Liver (tissue), 10 donors: ENCODE measurements around the gene KDM4C. TPM values are rescaled to one million over a fixed set of nuclear protein-coding genes. Genes with fewer than 3 reads are reported as not detected.

Source experiments
- DNase-seq: peaks from one replicate; pipeline ENCODE4 v3.0.0-alpha.2; 2017; ENCODE audit warnings: low spot score
- H3K27ac ChIP-seq, 2 donors: one replicate each; pipeline ENCODE4 v1.7.0; 2013; ENCODE audit warnings: inconsistent platforms in 2 of 2, low read length in 2 of 2, control low read depth in 1 of 2, low read depth in 1 of 2, mild to moderate bottlenecking in 1 of 2
- H3K27me3 ChIP-seq, 4 donors: one replicate each; pipeline versions ENCODE4 v1.6.1 to v1.7.0; 2013; ENCODE audit warnings: low read length in 3 of 4, inconsistent platforms in 1 of 4, mild to moderate bottlenecking in 1 of 4, moderate library complexity in 1 of 4; ENCODE audit not compliant: control insufficient read depth in 4 of 4, insufficient read depth in 4 of 4
- H3K36me3 ChIP-seq, 4 donors: one replicate each; pipeline versions ENCODE4 v1.6.1 to v1.7.0; 2013; ENCODE audit warnings: low read length in 3 of 4, mild to moderate bottlenecking in 3 of 4, low read depth in 1 of 4, moderate library complexity in 1 of 4; ENCODE audit not compliant: control insufficient read depth in 4 of 4, insufficient read depth in 3 of 4
- H3K4me1 ChIP-seq, 4 donors: one replicate each; pipeline versions ENCODE4 v1.6.1 to v1.7.0; 2013; ENCODE audit warnings: low read length in 3 of 4, mild to moderate bottlenecking in 3 of 4, moderate library complexity in 1 of 4; ENCODE audit not compliant: control insufficient read depth in 4 of 4, insufficient read depth in 4 of 4
- H3K4me3 ChIP-seq, 3 donors: one replicate each; pipeline versions ENCODE4 v1.6.1 to v1.7.0; 2013; ENCODE audit warnings: low read length in 3 of 3, control low read depth in 1 of 3, low read depth in 1 of 3, mild to moderate bottlenecking in 1 of 3
- H3K9ac ChIP-seq, 2 donors: one replicate each; pipeline ENCODE4 v1.7.0; 2013; ENCODE audit warnings: low read length in 2 of 2, mild to moderate bottlenecking in 2 of 2, moderate library complexity in 2 of 2, control low read depth in 1 of 2, low read depth in 1 of 2
- H3K9me3 ChIP-seq, 4 donors: one replicate each; pipeline versions ENCODE4 v1.6.1 to v1.7.0; 2013; ENCODE audit warnings: low read length in 3 of 4; ENCODE audit not compliant: control insufficient read depth in 4 of 4
- EGR1 ChIP-seq, 2 donors: IDR thresholded peaks; 2 replicates each; pipeline ENCODE4 v1.6.1; 2016 to 2018; ENCODE audit warnings: antibody characterized with exemption in 2 of 2, low read depth in 2 of 2
- HNF4G ChIP-seq: IDR thresholded peaks from 2 replicates; pipeline ENCODE4 v1.6.1; 2016; ENCODE audit warnings: antibody characterized with exemption
- RAD21 ChIP-seq, 2 donors: IDR thresholded peaks; 2 replicates each; pipeline ENCODE4 v1.6.1; 2016; ENCODE audit warnings: antibody characterized with exemption in 2 of 2, mild to moderate bottlenecking in 2 of 2
- RXRA ChIP-seq, 2 donors: IDR thresholded peaks; 2 replicates each; pipeline ENCODE4 v1.6.1; 2017 to 2018; ENCODE audit warnings: antibody characterized with exemption in 2 of 2, mild to moderate bottlenecking in 1 of 2
- WGBS: extraction: QIAGEN DNeasy Blood & Tissue Kit; methylation state at CpG from one replicate; pipeline ENCODE4 v1.1.7; 2013; 5-methylcytosine and 5-hydroxymethylcytosine counted together
- polyA plus RNA-seq, 2 donors: library from polyadenylated mRNA; stranded (reverse) in 1 of 2; unstranded in 1 of 2; fragments of 200-250 nt in 1 of 2; fragments of >200 nt in 1 of 2; fragmentation: Nextera tagmentation in 1 of 2; extraction: Ambion mirVana in 1 of 2; gene quantifications; one replicate each; pipeline versions ENCODE4 v1.2.1 to v1.2.3, GENCODE V29; 2013 to 2015
- small RNA-seq: library from RNA; depleted of rRNA; stranded (forward); fragments of <200 nt; gene quantifications from one replicate; pipeline ENCODE3, GENCODE V24; 2014
- total RNA-seq, 2 donors: library from RNA; depleted of rRNA; stranded (reverse); fragments of >200 nt; gene quantifications; one replicate each; pipeline ENCODE4 v1.2.3, GENCODE V29; 2014
- TF ChIP-seq, protein P1 (sequence below): IDR thresholded peaks from 2 replicates; pipeline ENCODE4 v1.6.1; 2016; ENCODE audit warnings: antibody characterized with exemption
- donor health status: healthy.
- donor health status: healthy.
- donor health status: healthy.
- donor health status: healthy.
- donor health status: healthy.

Gene KDM4C
- total and polyA plus RNA-seq, 4 donors: 4.3 to 40.2 (median 24.0) TPM

GRCh38 chr9:7223981-7224380, 466.2 kb downstream of the KDM4C start:
- Histone ChIP-seq H3K36me3 (no peaks in the 10 kb centered on the region), H3K9me3 (no peaks in the 10 kb centered on the region), H3K9ac (no peak overlapping the region), H3K27me3 (no peaks in the 10 kb centered on the region), H3K4me3 (no peak overlapping the region), H3K27ac (no peak overlapping the region), H3K4me1 (no peaks in the 10 kb centered on the region)
- TF ChIP-seq EGR1 (IDR thresholded peaks at IDR 0.05; ENCODE audit: low read depth in 2 of 2) (no peak), HNF4G (no peak), RXRA (IDR thresholded peaks at IDR 0.05) (no peak), RAD21 (IDR thresholded peaks at IDR 0.05) (no peak)
- TF ChIP-seq, protein P1, sequence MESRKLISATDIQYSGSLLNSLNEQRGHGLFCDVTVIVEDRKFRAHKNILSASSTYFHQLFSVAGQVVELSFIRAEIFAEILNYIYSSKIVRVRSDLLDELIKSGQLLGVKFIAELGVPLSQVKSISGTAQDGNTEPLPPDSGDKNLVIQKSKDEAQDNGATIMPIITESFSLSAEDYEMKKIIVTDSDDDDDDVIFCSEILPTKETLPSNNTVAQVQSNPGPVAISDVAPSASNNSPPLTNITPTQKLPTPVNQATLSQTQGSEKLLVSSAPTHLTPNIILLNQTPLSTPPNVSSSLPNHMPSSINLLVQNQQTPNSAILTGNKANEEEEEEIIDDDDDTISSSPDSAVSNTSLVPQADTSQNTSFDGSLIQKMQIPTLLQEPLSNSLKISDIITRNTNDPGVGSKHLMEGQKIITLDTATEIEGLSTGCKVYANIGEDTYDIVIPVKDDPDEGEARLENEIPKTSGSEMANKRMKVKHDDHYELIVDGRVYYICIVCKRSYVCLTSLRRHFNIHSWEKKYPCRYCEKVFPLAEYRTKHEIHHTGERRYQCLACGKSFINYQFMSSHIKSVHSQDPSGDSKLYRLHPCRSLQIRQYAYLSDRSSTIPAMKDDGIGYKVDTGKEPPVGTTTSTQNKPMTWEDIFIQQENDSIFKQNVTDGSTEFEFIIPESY: no peak
- 35% methylated on average over 6 of the region's 6 CpGs for WGBS
- DNase-seq: no peak

Small RNAs within 50 kb of the gene (small RNA-seq; reads per million reads assigned to genes)
- gene SNRPEP2: not detected

Other genes starting within 250 kb of the KDM4C start
- gene GLDC, start 112.2 kb upstream of the KDM4C start, total RNA-seq: 100 to 1,000 TPM in 1 of 2 donors, 10 to 100 TPM in 1; 55.9 to 102 TPM
- 10 to 100 TPM; 26.7 to 62.8 TPM for gene GLDC, start 112.2 kb upstream of the KDM4C start, polyA plus RNA-seq